MM.1S (cell line): ENCODE data around the gene FOXN3.

Experiments used
- DNase-seq: peaks from one replicate; pipeline ENCODE4 v3.0.0-alpha.2; 2015
- H2AFZ ChIP-seq: fragments of 300-600 bp; sonication (generic); 2 replicates; pipeline ENCODE4 v1.6.0; 2016; ENCODE audit warnings: antibody characterized with exemption, low read length
- H3F3A ChIP-seq: fragments of 300-600 bp; sonication (generic); 2 replicates; pipeline ENCODE4 v1.6.1; 2016; ENCODE audit warnings: mild to moderate bottlenecking, antibody characterized with exemption, low read length, moderate library complexity, mixed read lengths; ENCODE audit not compliant: insufficient read depth
- H3K27ac ChIP-seq: fragments of 300-600 bp; sonication (generic); 2 replicates; pipeline ENCODE4 v1.5.1; 2016; ENCODE audit warnings: mild to moderate bottlenecking, low read length
- H3K27me3 ChIP-seq: fragments of 300-600 bp; sonication (generic); replicated peaks from 2 replicates; pipeline ENCODE4 v1.6.0; 2016; ENCODE audit warnings: low read length; ENCODE audit not compliant: insufficient read depth
- H3K36me3 ChIP-seq: fragments of 300-600 bp; sonication (generic); replicated peaks from 2 replicates; pipeline ENCODE4 v1.6.1; 2016; ENCODE audit warnings: mild to moderate bottlenecking, low read length, mixed read lengths; ENCODE audit not compliant: insufficient read depth
- H3K4me1 ChIP-seq: fragments of 300-600 bp; sonication (generic); 2 replicates; pipeline ENCODE4 v1.6.1; 2016; ENCODE audit warnings: low read length, mixed read lengths
- H3K4me2 ChIP-seq: fragments of 300-600 bp; sonication (generic); 2 replicates; pipeline ENCODE4 v1.6.0; 2016; ENCODE audit warnings: low read depth, low read length
- H3K4me3 ChIP-seq: fragments of 300-600 bp; sonication (generic); 2 replicates; pipeline ENCODE4 v1.5.1; 2016; ENCODE audit warnings: low read length, mixed read lengths
- H3K79me2 ChIP-seq: fragments of 300-600 bp; sonication (generic); 2 replicates; pipeline ENCODE4 v1.6.1; 2016; ENCODE audit warnings: mixed run types, low read length, mixed read lengths
- H3K9ac ChIP-seq: fragments of 300-600 bp; sonication (generic); 2 replicates; pipeline ENCODE4 v1.6.1; 2016; ENCODE audit warnings: low read length, mixed read lengths
- H3K9me2 ChIP-seq: fragments of 300-600 bp; sonication (generic); replicated peaks from 2 replicates; pipeline ENCODE4 v1.6.1; 2016; ENCODE audit warnings: mild to moderate bottlenecking, low read length, mixed read lengths; ENCODE audit not compliant: insufficient read depth
- H3K9me3 ChIP-seq: fragments of 300-600 bp; sonication (generic); replicated peaks from 2 replicates; pipeline ENCODE4 v1.6.1; 2016; ENCODE audit warnings: mild to moderate bottlenecking, low read length, mixed read lengths; ENCODE audit not compliant: insufficient read depth
- H4K20me1 ChIP-seq: fragments of 300-600 bp; sonication (generic); 2 replicates; pipeline ENCODE4 v1.6.1; 2016; ENCODE audit warnings: mild to moderate bottlenecking, low read length, moderate library complexity, mixed read lengths; ENCODE audit not compliant: insufficient read depth
- CTCF ChIP-seq: fragments of 300-600 bp; sonication (generic); IDR thresholded peaks from 2 replicates; pipeline ENCODE4 v1.5.1; 2016; ENCODE audit warnings: antibody characterized with exemption, low read length, mixed read lengths
- EZH2 ChIP-seq: fragments of 300-600 bp; sonication (generic); optimal IDR thresholded peaks from 2 replicates; pipeline ENCODE3; 2017; ENCODE audit warnings: low read depth, mild to moderate bottlenecking, antibody characterized with exemption, low read length, mixed read lengths
- EZH2phosphoT487 ChIP-seq: fragments of 300-600 bp; sonication (generic); IDR thresholded peaks from 2 replicates; pipeline ENCODE4 v1.6.1; 2018; ENCODE audit warnings: antibody characterized with exemption, low read length

FOXN3 gene

DNA sequence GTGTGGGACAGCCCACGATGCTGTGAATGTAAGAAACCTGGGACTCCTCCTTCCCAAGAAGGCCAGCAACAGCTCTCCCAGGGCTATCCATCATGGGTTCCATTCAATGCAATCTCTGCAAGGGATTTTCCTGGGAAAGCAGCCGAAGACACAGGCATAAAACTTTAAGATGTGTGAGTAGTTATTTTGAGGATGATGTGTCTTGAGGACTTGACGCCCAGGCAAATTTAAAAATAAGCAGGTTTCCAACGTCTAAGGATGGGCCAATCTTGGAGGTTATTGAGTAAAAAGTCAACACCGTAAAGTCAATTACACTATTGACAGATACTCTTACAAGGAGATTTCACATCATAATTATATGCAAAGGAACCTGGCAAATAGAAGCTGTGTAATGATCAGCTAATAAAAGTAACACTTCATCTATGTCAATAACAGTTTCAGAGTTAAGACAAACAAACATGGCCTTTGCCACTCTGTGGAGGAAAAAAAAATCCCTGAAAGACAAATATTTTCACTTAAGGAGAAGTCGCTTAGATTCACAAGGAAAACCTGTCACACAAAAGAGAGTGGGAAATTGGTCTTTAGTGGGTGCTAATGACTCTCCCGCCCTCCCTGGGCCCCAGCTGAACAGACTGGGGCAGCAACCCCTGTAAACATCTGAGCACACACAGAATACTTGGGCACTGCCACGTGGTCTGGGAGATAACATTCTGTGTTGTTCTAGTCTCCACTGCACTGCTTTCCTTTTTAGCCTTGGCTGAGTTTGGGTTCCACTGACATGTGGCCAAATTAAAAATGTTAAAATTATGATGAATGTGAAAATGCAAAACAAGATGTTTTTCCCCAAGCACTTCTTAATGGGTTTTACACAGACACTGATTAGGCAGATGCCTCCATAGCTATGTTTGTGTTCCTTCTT is 240.9 kb downstream of the FOXN3 start:
- no peak for DNase-seq
- H3K36me3 ChIP-seq: no peaks in the 10 kb centered on the region

DNA sequence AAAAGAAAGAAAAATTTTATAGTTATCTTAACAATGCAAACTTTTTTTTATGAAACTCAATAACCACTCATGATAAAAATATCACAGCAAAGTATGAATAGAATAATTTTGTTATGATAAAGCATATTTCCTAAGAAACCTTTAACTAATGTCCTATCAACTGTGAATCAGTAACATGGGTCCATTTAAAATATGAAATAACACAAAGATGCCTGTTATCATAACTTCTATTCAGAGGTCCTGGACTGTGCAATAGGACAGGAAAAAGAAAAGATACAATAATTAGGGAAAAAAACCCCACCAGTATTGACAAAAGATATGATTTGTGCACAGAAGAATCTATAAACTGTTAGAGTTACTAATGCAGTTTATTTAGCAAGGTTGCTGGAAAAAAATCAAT is 245.4 kb downstream of the FOXN3 start:
- Histone ChIP-seq H3K79me2 (no peaks in the 10 kb centered on the region; the same call in 1 of the 2 replicates), H2AFZ (no peak overlapping the region), H3K4me1 (no peaks in the 10 kb centered on the region; the same call in 1 of the 2 replicates), H3K9me3 (no peaks in the 10 kb centered on the region), H3K27me3 (no peaks in the 10 kb centered on the region), H3K4me3 (no peak overlapping the region), H3K9ac (no peak overlapping the region), H3K4me2 (no peak overlapping the region), H4K20me1 (no peaks in the 10 kb centered on the region), H3K9me2 (no peaks in the 10 kb centered on the region), H3K27ac (no peak overlapping the region), H3K36me3 (no peaks in the 10 kb centered on the region), H3F3A (no peaks in the 10 kb centered on the region)
- no peak for DNase-seq
- TF ChIP-seq CTCF: no peak
- no peak for TF ChIP-seq EZH2
- TF ChIP-seq EZH2phosphoT487: no peak

More for the DNA sequence above, 240.9 kb downstream of the FOXN3 start:
- Histone ChIP-seq H3K4me1 (0 out of 2 replicates have a peak, but pooled peaks cover 4% of the 10 kb centered on the region), H3K9me3 (no peaks in the 10 kb centered on the region), H2AFZ (no peak overlapping the region), H3K27me3 (no peaks in the 10 kb centered on the region), H3K4me3 (no peak overlapping the region), H3K4me2 (no peak overlapping the region), H3F3A (no peaks in the 10 kb centered on the region), H3K9ac (no peak overlapping the region), H3K27ac (no peak overlapping the region), H3K79me2 (no peaks in the 10 kb centered on the region), H4K20me1 (no peaks in the 10 kb centered on the region), H3K9me2 (no peaks in the 10 kb centered on the region)
- TF ChIP-seq CTCF: no peak

DNA sequence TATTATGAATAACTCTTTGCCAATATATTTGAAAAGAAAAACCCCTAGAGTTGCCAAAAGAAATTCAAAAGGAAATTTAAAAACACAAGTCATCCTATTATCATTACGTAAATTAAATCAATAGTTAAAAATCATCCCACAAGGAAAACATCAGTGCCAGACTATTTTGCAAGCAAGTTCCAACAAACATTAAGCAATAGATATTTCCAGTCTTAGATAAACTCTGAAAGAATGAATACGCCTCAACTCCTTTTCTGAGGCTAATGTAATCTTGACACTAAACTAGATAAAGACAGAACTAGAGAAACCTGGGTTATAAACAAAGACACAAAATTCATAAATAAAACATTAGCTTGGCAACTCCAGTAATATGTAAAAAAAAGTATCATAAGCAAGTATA is 245.9 kb downstream of the FOXN3 start:
- Histone ChIP-seq H3K4me2 (no peak overlapping the region), H3K27me3 (no peaks in the 10 kb centered on the region), H2AFZ (no peak overlapping the region), H3K36me3 (no peaks in the 10 kb centered on the region), H4K20me1 (no peaks in the 10 kb centered on the region), H3K4me1 (no peaks in the 10 kb centered on the region; the same call in 1 of the 2 replicates), H3K79me2 (no peaks in the 10 kb centered on the region; the same call in 1 of the 2 replicates), H3F3A (peaks cover 4% of the 10 kb centered on the region; the same call in 1 of the 2 replicates), H3K9ac (no peak overlapping the region), H3K27ac (no peak overlapping the region), H3K9me3 (no peaks in the 10 kb centered on the region), H3K4me3 (no peak overlapping the region), H3K9me2 (no peaks in the 10 kb centered on the region)
- DNase-seq: no peak
- no peak for TF ChIP-seq EZH2phosphoT487
- no peak for TF ChIP-seq CTCF
